ENCODE results near the gene LIX1.

LIX1 gene

DNA sequence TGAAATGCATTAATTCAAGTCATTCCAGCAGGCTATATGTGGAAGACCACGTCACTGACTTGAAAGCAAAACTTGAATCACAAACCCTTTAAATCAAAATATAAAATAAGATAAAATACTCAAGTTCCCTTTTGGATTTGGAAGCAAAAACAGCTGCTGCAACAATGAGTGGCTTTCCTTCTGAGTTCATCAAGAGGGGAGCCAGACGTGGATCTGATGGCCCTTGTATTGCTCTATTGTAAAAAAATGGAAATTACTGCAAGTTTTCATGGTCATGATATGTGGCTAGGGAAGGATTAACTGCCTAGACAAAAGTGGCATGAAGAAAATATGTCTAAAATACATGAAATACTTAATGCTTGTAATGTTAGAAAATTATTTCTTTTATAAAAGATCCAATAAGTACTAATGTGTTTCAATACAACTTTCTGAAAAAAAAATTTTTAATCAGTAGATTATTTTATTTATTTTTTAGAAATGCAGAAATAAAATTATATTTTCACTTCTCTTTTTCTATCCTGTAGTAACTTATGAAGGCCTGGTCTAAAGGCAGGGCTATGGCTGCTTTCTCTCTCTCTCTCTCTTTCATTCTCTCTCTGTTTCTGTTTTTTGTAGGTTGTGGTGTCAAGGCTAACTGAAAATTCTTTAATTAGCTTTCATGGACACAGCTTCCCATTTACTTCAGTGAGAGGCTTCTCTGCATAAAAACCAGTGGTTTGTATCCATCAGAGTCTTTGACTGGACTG is 24.0 kb downstream of the LIX1 start:
- no peak for DNase-seq (ENCODE audit: insufficient read length, low spot score)
- TF ChIP-seq, protein P1, sequence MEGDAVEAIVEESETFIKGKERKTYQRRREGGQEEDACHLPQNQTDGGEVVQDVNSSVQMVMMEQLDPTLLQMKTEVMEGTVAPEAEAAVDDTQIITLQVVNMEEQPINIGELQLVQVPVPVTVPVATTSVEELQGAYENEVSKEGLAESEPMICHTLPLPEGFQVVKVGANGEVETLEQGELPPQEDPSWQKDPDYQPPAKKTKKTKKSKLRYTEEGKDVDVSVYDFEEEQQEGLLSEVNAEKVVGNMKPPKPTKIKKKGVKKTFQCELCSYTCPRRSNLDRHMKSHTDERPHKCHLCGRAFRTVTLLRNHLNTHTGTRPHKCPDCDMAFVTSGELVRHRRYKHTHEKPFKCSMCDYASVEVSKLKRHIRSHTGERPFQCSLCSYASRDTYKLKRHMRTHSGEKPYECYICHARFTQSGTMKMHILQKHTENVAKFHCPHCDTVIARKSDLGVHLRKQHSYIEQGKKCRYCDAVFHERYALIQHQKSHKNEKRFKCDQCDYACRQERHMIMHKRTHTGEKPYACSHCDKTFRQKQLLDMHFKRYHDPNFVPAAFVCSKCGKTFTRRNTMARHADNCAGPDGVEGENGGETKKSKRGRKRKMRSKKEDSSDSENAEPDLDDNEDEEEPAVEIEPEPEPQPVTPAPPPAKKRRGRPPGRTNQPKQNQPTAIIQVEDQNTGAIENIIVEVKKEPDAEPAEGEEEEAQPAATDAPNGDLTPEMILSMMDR (IDR thresholded peaks at IDR 0.05; ENCODE audit: insufficient read depth, missing control alignments) = no peak
- FAIRE-seq = no peak

DNA sequence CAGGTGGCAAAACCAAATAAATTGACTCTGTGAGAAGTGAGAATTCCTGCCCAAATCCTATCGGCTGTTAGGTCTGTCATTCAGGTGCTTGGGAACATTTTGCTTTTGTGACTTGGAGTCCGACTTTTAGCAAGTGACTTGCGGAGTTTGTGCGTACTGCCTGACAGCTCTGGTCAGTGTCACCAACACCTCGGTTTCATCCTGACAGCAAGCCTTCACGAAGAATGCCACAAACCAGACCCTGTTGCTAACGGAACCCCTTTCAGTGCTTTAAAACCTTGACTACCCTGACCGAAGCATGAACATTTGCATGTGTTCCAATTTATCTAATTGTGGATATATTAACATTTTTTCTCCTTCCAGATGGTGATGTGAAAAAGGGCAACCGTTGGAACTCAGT is 26.5 kb downstream of the LIX1 start:
- DNase-seq (ENCODE audit: insufficient read length, low spot score) = no peak
- TF ChIP-seq, protein P1 (IDR thresholded peaks at IDR 0.05; ENCODE audit: insufficient read depth, missing control alignments) = no peak
- FAIRE-seq = no peak

DNA sequence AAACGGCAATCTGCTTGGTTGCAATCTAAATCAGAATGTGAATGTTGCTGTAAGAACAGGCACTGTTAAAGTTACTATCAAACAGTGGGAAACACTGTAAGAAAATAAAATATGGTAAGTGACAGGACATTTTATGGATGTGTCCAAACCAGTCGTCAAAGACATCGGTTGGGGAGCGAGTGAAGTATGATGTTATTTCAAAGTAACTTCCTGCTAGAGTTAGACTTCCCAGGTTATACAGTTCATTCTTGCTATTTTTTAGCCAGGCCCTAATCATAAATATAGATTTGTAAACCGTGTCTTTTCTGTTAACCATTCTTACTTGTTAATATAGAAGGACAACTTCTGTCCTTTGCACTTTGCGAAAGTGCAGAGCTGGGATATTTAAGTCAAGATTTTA is 30.2 kb downstream of the LIX1 start:
- FAIRE-seq = no peak
- no peak for DNase-seq (ENCODE audit: insufficient read length, low spot score)
- TF ChIP-seq, protein P1 (IDR thresholded peaks at IDR 0.05; ENCODE audit: insufficient read depth, missing control alignments) = no peak

DNA sequence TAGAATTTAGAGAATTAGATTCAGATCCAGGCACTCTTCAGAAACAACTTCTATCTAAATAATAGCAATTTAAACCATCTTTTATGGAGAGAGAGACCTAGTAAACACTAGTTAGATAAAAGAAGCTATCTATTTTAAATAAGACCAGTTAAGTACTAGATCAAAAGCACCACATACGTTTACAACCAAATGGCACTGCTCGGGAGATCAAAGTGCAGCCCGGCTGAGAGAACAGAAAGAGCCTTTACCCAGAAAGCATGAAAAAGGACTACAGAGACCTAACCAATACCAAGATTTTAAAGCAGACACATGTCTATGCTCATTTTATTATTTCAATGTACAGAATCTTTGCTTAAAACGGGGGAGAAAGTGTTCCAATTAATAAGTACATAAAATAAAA is 30.8 kb downstream of the LIX1 start:
- FAIRE-seq = no peak
- TF ChIP-seq, protein P1 (IDR thresholded peaks at IDR 0.05; ENCODE audit: insufficient read depth, missing control alignments) = no peak
- DNase-seq (ENCODE audit: insufficient read length, low spot score) = no peak

DNA sequence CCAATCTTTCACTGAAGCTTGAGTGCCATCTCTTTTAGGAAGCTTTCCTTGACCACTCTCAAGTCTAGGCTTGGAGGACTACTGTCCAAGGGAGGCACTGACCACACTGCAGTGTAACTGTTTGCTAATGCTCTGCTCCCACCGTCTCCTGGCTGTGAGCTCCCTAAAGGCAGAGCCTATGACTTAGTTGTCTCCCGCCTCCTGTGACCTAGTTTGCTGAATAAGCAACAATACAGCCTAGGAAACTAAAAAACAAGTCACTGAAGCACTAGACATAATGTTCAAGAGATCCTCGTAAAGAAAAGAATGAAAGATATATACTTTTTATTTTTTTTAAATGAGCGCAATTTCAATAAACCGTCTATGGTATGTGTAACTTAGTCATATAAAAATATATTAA is 31.4 kb downstream of the LIX1 start:
- no peak for FAIRE-seq
- DNase-seq (ENCODE audit: insufficient read length, low spot score) = no peak
- TF ChIP-seq, protein P1 (IDR thresholded peaks at IDR 0.05; ENCODE audit: insufficient read depth, missing control alignments) = no peak

DNA sequence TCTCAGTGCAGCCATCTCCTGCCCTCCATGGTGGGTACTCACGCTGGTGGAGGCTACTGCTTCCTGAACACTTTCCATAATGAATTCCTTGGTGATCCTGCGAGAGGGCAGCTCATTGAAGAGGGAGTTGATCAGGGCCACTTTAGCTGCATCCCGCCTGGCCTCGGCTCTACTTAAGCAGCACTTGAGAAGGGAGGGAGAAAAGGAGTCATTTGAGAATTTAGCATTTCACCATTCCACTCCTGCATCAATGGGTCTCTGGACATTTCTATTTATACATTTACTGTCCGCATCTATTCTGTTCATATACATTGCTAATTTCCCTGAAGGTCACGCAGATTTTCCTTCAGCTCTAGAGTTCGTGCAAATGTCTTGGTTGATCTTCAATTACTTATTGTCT is 35.1 kb downstream of the LIX1 start:
- DNase-seq (ENCODE audit: insufficient read length, low spot score) (no peak), FAIRE-seq (no peak)
- TF ChIP-seq, protein P1 (IDR thresholded peaks at IDR 0.05; ENCODE audit: insufficient read depth, missing control alignments) = no peak

DNA sequence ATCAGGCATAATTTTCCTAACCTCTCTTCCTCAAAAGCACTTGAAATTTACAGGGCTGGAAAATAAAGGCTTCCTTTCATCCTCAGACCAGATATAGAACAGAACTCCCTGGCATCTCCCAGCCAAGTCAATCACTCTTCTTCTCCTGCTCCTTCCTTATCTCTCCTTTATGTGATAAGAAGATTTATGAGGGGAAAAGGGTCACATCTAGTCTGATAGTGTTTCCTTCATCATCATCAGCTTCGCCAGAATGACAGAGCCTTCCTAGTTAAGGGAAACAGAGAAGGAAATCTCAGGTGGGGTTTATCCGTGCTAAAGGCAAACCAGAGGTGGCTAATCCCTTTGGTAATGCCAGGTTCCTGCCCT is 36.2 kb downstream of the LIX1 start:
- TF ChIP-seq, protein P1 (IDR thresholded peaks at IDR 0.05; ENCODE audit: insufficient read depth, missing control alignments) = no peak
- FAIRE-seq = no peak
- no peak for DNase-seq (ENCODE audit: insufficient read length, low spot score)

Measured in D721Med (cell line).